ENCODE results near the gene CMYA5.
"Not testable (repeated sequence)": the region's sequence is repeated elsewhere in the genome, so short reads cannot be mapped to it uniquely, and the experiment has no call there.

The CMYA5 gene

DNA sequence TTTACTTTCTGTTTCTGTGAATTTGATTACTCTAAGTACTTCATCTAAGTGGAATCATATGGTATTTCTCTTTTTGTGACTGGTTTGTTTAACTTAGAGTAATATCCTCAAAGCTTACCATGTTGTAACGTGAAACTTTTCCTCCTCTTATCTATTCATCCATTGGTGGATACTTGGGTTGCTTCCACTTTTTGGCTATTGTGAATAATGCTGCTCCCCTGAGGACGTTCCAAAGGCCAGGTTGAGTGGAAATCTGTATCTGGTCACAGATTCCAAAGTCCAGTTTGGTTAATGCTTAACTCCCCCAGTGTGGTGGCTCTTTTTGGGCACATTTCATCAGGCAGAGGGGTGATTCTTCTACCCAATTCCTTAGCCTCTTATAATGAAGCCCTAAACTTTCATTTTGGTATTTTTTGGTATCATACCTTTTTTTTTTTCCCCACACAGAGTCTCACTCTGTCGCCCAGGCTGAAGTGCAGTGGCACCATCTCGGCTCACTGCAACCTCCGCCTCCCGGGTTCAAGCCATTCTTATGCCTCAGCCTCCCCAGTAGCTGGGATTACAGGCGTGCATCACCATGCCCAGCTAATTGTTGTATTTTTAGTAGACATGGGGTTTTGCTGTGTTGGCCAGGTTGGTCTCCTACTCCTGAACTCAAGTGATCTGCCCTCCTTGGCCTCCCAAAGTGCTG lies 65.4 kb downstream of the CMYA5 start:
- TF ChIP-seq, protein P1, sequence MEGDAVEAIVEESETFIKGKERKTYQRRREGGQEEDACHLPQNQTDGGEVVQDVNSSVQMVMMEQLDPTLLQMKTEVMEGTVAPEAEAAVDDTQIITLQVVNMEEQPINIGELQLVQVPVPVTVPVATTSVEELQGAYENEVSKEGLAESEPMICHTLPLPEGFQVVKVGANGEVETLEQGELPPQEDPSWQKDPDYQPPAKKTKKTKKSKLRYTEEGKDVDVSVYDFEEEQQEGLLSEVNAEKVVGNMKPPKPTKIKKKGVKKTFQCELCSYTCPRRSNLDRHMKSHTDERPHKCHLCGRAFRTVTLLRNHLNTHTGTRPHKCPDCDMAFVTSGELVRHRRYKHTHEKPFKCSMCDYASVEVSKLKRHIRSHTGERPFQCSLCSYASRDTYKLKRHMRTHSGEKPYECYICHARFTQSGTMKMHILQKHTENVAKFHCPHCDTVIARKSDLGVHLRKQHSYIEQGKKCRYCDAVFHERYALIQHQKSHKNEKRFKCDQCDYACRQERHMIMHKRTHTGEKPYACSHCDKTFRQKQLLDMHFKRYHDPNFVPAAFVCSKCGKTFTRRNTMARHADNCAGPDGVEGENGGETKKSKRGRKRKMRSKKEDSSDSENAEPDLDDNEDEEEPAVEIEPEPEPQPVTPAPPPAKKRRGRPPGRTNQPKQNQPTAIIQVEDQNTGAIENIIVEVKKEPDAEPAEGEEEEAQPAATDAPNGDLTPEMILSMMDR (IDR thresholded peaks at IDR 0.05; ENCODE audit: low read depth, low read length), result no peak
- no peaks in the 10 kb centered on the region for H3K9me3 ChIP-seq (ENCODE audit: severe bottlenecking)
- no peaks in the 10 kb centered on the region for H3K36me3 ChIP-seq
- no peak for DNase-seq
- no peak overlapping the region for H3K4me3 ChIP-seq (ENCODE audit: low read depth, low read length)
- H3K27ac ChIP-seq, result no peak overlapping the region
- H3K27me3 ChIP-seq (ENCODE audit: insufficient read depth, low read depth, severe bottlenecking), result no peaks in the 10 kb centered on the region

DNA sequence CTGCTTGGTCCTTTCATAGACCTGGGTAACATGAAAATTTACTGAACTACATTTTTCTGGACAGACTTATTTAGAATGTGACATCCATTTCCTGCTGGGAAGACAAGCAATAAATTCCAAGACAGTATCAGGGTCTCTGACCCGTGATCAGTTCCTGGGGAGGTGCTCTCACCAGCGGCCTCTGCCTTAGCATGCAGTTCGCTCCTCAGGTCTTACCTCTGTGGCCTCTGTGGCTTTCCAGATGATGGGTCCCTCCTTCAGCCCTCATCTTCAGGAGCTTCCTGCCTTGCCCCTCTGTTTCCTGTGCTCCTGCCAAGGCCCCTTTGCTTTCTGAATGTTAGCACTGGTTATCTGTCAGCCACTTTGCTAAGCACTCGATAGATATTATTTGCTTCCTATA lies 66.4 kb downstream of the CMYA5 start:
- Histone ChIP-seq H3K27me3 (ENCODE audit: insufficient read depth, low read depth, severe bottlenecking) (no peaks in the 10 kb centered on the region), H3K4me3 (ENCODE audit: low read depth, low read length) (no peak overlapping the region), H3K9me3 (ENCODE audit: severe bottlenecking) (no peaks in the 10 kb centered on the region), H3K36me3 (no peaks in the 10 kb centered on the region), H3K27ac (no peak overlapping the region)
- no peak for DNase-seq
- TF ChIP-seq, protein P1 (IDR thresholded peaks at IDR 0.05; ENCODE audit: low read depth, low read length), result no peak

DNA sequence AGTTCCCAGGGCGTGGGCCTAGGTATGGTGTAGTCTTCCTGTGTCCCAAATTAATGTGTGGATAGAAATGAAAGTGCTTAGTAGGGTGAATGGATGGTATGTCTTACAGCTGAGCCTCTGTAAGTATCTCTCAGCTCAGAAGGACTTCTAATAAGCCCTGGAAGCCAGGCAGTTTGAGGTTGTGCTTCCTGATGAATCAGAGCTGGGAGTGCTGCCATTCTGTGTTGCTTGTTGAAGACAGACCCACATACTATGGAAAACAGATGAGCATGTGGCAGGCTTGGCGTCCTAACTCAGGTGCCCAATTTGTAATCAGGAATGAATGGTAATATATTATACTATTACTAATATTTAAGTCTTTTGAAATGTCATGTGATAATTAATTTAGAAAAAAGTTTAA lies 69.8 kb downstream of the CMYA5 start:
- TF ChIP-seq, protein P1 (IDR thresholded peaks at IDR 0.05; ENCODE audit: low read depth, low read length), result no peak
- Histone ChIP-seq H3K27ac (no peak overlapping the region), H3K4me3 (ENCODE audit: low read depth, low read length) (no peak overlapping the region), H3K27me3 (ENCODE audit: insufficient read depth, low read depth, severe bottlenecking) (no peaks in the 10 kb centered on the region), H3K9me3 (ENCODE audit: severe bottlenecking) (no peaks in the 10 kb centered on the region), H3K36me3 (no peaks in the 10 kb centered on the region)
- no peak for DNase-seq

DNA sequence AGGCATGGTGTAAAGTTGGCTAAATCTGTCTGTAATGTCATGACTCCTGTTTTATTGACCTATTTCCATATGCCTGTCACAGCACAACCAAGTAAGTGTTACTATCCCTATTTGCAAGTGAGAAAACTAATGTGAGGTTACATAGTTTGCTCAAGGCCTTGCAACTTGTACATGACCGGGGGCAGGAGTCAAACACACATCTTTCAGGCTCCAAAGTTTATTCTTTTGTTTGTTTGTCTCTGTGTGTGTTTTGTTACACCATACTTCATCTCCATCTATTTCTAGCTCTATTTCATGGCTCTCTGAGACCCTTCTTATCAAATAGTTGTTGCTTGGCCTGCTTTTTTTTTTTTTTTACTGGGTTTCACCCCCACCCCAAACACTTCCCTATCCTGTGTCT lies 70.2 kb downstream of the CMYA5 start:
- Histone ChIP-seq H3K9me3 (ENCODE audit: severe bottlenecking) (no peaks in the 10 kb centered on the region), H3K27ac (no peak overlapping the region), H3K36me3 (no peaks in the 10 kb centered on the region), H3K4me3 (ENCODE audit: low read depth, low read length) (no peak overlapping the region), H3K27me3 (ENCODE audit: insufficient read depth, low read depth, severe bottlenecking) (no peaks in the 10 kb centered on the region)
- TF ChIP-seq, protein P1 (IDR thresholded peaks at IDR 0.05; ENCODE audit: low read depth, low read length), result no peak
- no peak for DNase-seq

DNA sequence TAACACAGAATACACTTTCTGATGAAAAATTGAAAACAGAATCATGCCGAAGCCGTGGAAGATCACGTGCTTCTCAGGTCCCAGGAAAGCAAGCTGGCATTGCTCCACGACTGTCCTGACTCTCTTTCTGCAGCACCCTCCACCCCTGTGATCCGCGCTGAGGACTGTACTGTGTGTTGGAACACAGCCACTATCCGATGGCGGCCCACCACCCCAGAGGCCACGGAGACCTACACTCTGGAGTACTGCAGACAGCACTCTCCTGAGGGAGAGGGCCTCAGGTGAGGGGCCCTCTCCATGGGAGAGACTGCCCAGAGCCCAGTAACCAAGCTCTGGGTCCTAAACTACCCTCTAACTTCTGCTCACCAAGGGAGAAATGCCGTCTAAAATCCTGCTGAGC lies 73.3 kb downstream of the CMYA5 start:
- no peak overlapping the region for H3K4me3 ChIP-seq (ENCODE audit: low read depth, low read length)
- H3K9me3 ChIP-seq (ENCODE audit: severe bottlenecking), result no peaks in the 10 kb centered on the region
- TF ChIP-seq, protein P1 (IDR thresholded peaks at IDR 0.05; ENCODE audit: low read depth, low read length), result no peak
- no peaks in the 10 kb centered on the region for H3K36me3 ChIP-seq
- H3K27me3 ChIP-seq (ENCODE audit: insufficient read depth, low read depth, severe bottlenecking), result no peaks in the 10 kb centered on the region
- H3K27ac ChIP-seq, result no peak overlapping the region
- no peak for DNase-seq

DNA sequence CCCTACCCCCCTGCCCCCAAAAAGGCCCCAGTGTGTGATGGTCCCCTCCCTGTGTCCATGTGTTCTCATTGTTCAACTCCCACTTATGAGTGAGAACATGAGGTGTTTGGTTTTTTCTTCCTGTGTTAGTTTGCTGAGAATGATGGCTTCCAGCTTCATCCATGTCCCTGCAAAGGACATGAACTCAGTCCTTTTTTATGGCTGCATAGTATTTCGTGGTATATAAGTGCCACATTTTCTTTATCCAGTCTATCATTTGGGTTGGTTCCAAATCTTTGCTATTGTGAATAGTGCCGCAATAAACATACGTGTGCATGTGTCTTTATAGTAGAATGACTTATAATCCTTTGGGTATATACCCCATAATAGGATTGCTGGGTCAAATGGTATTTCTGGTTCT lies 74.5 kb downstream of the CMYA5 start:
- not testable (repeated sequence) for H3K27me3 ChIP-seq (ENCODE audit: insufficient read depth, low read depth, severe bottlenecking); H3K36me3 ChIP-seq; H3K9me3 ChIP-seq (ENCODE audit: severe bottlenecking); DNase-seq; H3K4me3 ChIP-seq (ENCODE audit: low read depth, low read length); H3K27ac ChIP-seq
